NCI-H82 (cell line): ENCODE data around the gene CCDC88B.
A peak's percentile ranks its signal among the peaks of the same experiment; 100 is the strongest.
"Not testable (repeated sequence)": the region's sequence is repeated elsewhere in the genome, so short reads cannot be mapped to it uniquely, and the experiment has no call there.

Experiments
- DNase-seq: peaks from one replicate; lab custom pipeline; 2025; lab: John Stamatoyannopoulos, UW

CCDC88B gene

GRCh38 chr11:64321026-64321425 lies 19.0 kb upstream of the CCDC88B start:
- DNase-seq: no peak

- DNase-seq: no peak
These were observed 18.5 kb upstream of the CCDC88B start for GRCh38 chr11:64321533-64321932.

- no peak for DNase-seq
These were observed 17.1 kb upstream of the CCDC88B start for GRCh38 chr11:64322925-64323260.

- no peak for DNase-seq
These were observed 16.6 kb upstream of the CCDC88B start for GRCh38 chr11:64323373-64323772.

- DNase-seq: not testable (repeated sequence)
These were observed 16.0 kb upstream of the CCDC88B start for GRCh38 chr11:64323984-64324383.

GRCh38 chr11:64324692-64325469 lies 15.1 kb upstream of the CCDC88B start:
- DNase-seq: no peak

GRCh38 chr11:64327375-64327774 lies 12.6 kb upstream of the CCDC88B start:
- DNase-seq: no peak

GRCh38 chr11:64327993-64328392 lies 12.0 kb upstream of the CCDC88B start:
- DNase-seq: no peak

GRCh38 chr11:64330888-64331287 lies 9.1 kb upstream of the CCDC88B start:
- no peak for DNase-seq

- DNase-seq: peak; percentile 74
These were observed 8.2 kb upstream of the CCDC88B start for GRCh38 chr11:64331569-64332371.

- DNase-seq: no peak
These were observed 6.4 kb upstream of the CCDC88B start for GRCh38 chr11:64333556-64333955.

GRCh38 chr11:64334764-64335735 lies 5.0 kb upstream of the CCDC88B start:
- DNase-seq: peak; percentile 99

GRCh38 chr11:64337538-64338249 lies 2.3 kb upstream of the CCDC88B start:
- DNase-seq: no peak

- no peak for DNase-seq
These were observed 1.3 kb upstream of the CCDC88B start for GRCh38 chr11:64338716-64339115.

GRCh38 chr11:64339286-64339685 lies 718 bp upstream of the CCDC88B start:
- no peak for DNase-seq

- DNase-seq: peak; percentile 52
These were observed 799 bp downstream of the CCDC88B start for GRCh38 chr11:64340671-64341335.

- DNase-seq: no peak
These were observed 1.4 kb downstream of the CCDC88B start for GRCh38 chr11:64341429-64341828.

GRCh38 chr11:64341851-64342791 lies 2.1 kb downstream of the CCDC88B start:
- peak; percentile 89 for DNase-seq

- no peak for DNase-seq
These were observed 3.1 kb downstream of the CCDC88B start for GRCh38 chr11:64342869-64343745.
